ENCODE results near the gene DRAP1. TPM values are rescaled to one million over a fixed set of nuclear protein-coding genes. Genes with fewer than 3 reads are reported as not detected.

Gene DRAP1
- total and polyA plus RNA-seq, 9 of the 15 experiments (the other 6 are each of a cell fraction or from before 2014, with no cell fraction given): 9.6 to 200 (median 92.9) TPM

GRCh38 chr11:65873318-65874156, 45.7 kb upstream of the DRAP1 start (continued):
- TF ChIP-seq, protein P1, sequence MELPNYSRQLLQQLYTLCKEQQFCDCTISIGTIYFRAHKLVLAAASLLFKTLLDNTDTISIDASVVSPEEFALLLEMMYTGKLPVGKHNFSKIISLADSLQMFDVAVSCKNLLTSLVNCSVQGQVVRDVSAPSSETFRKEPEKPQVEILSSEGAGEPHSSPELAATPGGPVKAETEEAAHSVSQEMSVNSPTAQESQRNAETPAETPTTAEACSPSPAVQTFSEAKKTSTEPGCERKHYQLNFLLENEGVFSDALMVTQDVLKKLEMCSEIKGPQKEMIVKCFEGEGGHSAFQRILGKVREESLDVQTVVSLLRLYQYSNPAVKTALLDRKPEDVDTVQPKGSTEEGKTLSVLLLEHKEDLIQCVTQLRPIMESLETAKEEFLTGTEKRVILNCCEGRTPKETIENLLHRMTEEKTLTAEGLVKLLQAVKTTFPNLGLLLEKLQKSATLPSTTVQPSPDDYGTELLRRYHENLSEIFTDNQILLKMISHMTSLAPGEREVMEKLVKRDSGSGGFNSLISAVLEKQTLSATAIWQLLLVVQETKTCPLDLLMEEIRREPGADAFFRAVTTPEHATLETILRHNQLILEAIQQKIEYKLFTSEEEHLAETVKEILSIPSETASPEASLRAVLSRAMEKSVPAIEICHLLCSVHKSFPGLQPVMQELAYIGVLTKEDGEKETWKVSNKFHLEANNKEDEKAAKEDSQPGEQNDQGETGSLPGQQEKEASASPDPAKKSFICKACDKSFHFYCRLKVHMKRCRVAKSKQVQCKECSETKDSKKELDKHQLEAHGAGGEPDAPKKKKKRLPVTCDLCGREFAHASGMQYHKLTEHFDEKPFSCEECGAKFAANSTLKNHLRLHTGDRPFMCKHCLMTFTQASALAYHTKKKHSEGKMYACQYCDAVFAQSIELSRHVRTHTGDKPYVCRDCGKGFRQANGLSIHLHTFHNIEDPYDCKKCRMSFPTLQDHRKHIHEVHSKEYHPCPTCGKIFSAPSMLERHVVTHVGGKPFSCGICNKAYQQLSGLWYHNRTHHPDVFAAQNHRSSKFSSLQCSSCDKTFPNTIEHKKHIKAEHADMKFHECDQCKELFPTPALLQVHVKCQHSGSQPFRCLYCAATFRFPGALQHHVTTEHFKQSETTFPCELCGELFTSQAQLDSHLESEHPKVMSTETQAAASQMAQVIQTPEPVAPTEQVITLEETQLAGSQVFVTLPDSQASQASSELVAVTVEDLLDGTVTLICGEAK (IDR thresholded peaks at IDR 0.05): 0 out of 2 replicates have a peak, but pooled peaks have one; percentile 60
- TF ChIP-seq, protein P1 (CRISPR knock-in tag; IDR thresholded peaks at IDR 0.05): no peak
- TF ChIP-seq, protein P2, sequence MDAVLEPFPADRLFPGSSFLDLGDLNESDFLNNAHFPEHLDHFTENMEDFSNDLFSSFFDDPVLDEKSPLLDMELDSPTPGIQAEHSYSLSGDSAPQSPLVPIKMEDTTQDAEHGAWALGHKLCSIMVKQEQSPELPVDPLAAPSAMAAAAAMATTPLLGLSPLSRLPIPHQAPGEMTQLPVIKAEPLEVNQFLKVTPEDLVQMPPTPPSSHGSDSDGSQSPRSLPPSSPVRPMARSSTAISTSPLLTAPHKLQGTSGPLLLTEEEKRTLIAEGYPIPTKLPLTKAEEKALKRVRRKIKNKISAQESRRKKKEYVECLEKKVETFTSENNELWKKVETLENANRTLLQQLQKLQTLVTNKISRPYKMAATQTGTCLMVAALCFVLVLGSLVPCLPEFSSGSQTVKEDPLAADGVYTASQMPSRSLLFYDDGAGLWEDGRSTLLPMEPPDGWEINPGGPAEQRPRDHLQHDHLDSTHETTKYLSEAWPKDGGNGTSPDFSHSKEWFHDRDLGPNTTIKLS (IDR thresholded peaks at IDR 0.05; ENCODE audit: borderline replicate concordance, low read depth): peak; percentile 55; the same call in 1 of the 2 replicates
- TF ChIP-seq MAX (CRISPR knock-in tag; IDR thresholded peaks at IDR 0.05) (peak; percentile 80), NONO (IDR thresholded peaks at IDR 0.05; ENCODE audit: low read depth in 2 of 2, low read length in 1 of 2) (no peak), ZKSCAN8 (CRISPR knock-in tag; IDR thresholded peaks at IDR 0.05) (no peak), EHMT2 (IDR thresholded peaks at IDR 0.05) (no peak), ZNF511 (CRISPR knock-in tag; IDR thresholded peaks at IDR 0.05) (0 out of 2 replicates have a peak, but pooled peaks have one; percentile 22), USF2 (CRISPR knock-in tag; IDR thresholded peaks at IDR 0.05) (peak; percentile 94), SRF (CRISPR knock-in tag; IDR thresholded peaks at IDR 0.05) (0 out of 4 replicates have a peak, but pooled peaks of 1 of the 2 experiments have one; percentile 16), CXXC5 (CRISPR knock-in tag; IDR thresholded peaks at IDR 0.05) (peak; percentile 88), PCBP2 (IDR thresholded peaks at IDR 0.05; ENCODE audit: low read depth, low read length, poor library complexity, severe bottlenecking) (no peak), ZNF766 (CRISPR knock-in tag; conservative IDR thresholded peaks at IDR 0.05) (no peak)
